Activated gamma-delta T cell treated with Interleukin-2 at 50 U/mL for 16 hours (primary cell): ENCODE measurements around the gene UPK3BL1.
"Not testable (repeated sequence)": the region's sequence is repeated elsewhere in the genome, so short reads cannot be mapped to it uniquely, and the experiment has no call there.

Experiments
- DNase-seq: peaks from one replicate; pipeline ENCODE4 v3.0.0-alpha.2; 2020

The UPK3BL1 gene

GRCh38 chr7:102627271-102627904, 15.2 kb downstream of the UPK3BL1 start:
- DNase-seq, result not testable (repeated sequence)

GRCh38 chr7:102618122-102618521, 24.5 kb downstream of the UPK3BL1 start:
- not testable (repeated sequence) for DNase-seq

- peak; percentile 14 for DNase-seq
Observed at GRCh38 chr7:102616507-102617125, 26.0 kb downstream of the UPK3BL1 start, which contains the start of gene RASA4. TSS of gene RASA4 (minus strand) at chr7:102616756. CDS start at chr7:102616689, 67 bp downstream.

GRCh38 chr7:102615930-102616329, 26.7 kb downstream of the UPK3BL1 start:
- not testable (repeated sequence) for DNase-seq

GRCh38 chr7:102614873-102615272, 27.7 kb downstream of the UPK3BL1 start:
- DNase-seq, result not testable (repeated sequence)

- DNase-seq, result not testable (repeated sequence)
Observed at GRCh38 chr7:102614346-102614697, 28.3 kb downstream of the UPK3BL1 start.

GRCh38 chr7:102613575-102614345, 28.8 kb downstream of the UPK3BL1 start:
- not testable (repeated sequence) for DNase-seq

GRCh38 chr7:102611675-102612325, 30.8 kb downstream of the UPK3BL1 start:
- not testable (repeated sequence) for DNase-seq

- DNase-seq, result not testable (repeated sequence)
Observed at GRCh38 chr7:102611013-102611674, 31.4 kb downstream of the UPK3BL1 start.

- DNase-seq, result not testable (repeated sequence)
Observed at GRCh38 chr7:102610441-102610840, 32.1 kb downstream of the UPK3BL1 start.

GRCh38 chr7:102609734-102610133, 32.9 kb downstream of the UPK3BL1 start:
- DNase-seq, result not testable (repeated sequence)

GRCh38 chr7:102606848-102607247, 35.7 kb downstream of the UPK3BL1 start:
- not testable (repeated sequence) for DNase-seq

GRCh38 chr7:102604431-102605145, 38.0 kb downstream of the UPK3BL1 start:
- DNase-seq, result not testable (repeated sequence)

- DNase-seq, result not testable (repeated sequence)
Observed at GRCh38 chr7:102602317-102602716, 40.3 kb downstream of the UPK3BL1 start.

- not testable (repeated sequence) for DNase-seq
Observed at GRCh38 chr7:102599699-102600098, 42.9 kb downstream of the UPK3BL1 start.

GRCh38 chr7:102596036-102596435, 46.6 kb downstream of the UPK3BL1 start:
- not testable (repeated sequence) for DNase-seq

- not testable (repeated sequence) for DNase-seq
Observed at GRCh38 chr7:102593637-102594334, 48.8 kb downstream of the UPK3BL1 start.

GRCh38 chr7:102592477-102593019, 50.0 kb downstream of the UPK3BL1 start:
- DNase-seq, result peak; percentile 39

GRCh38 chr7:102589857-102590256, 52.7 kb downstream of the UPK3BL1 start:
- not testable (repeated sequence) for DNase-seq
